ENCODE measurements around the gene RHOJ. TPM values are rescaled to one million over a fixed set of nuclear protein-coding genes. Genes with fewer than 3 reads are reported as not detected.

Gene RHOJ
- total and polyA plus RNA-seq, 10 of the 15 experiments (the other 5 are each of a cell fraction or from before 2014, with no cell fraction given) = not detected

- Histone ChIP-seq H3K27ac (ENCODE audit: control insufficient read depth, insufficient read depth) (no peak overlapping the region), H3K36me3 (ENCODE audit: control insufficient read depth in 2 of 2, insufficient read depth in 2 of 2, low read length in 1 of 2) (no peaks in the 10 kb centered on the region), H3K9me3 (replicated peaks; ENCODE audit: control insufficient read depth, insufficient read depth, low read length) (no peaks in the 10 kb centered on the region), H3K4me3 (no peak overlapping the region), H3K4me1 (ENCODE audit: control insufficient read depth, insufficient read depth, low read length) (no peaks in the 10 kb centered on the region), H3K4me2 (ENCODE audit: control insufficient read depth, insufficient read depth) (no peak overlapping the region), H3K27me3 (replicated peaks in 1 of 2; ENCODE audit: control insufficient read depth in 2 of 2, insufficient read depth in 2 of 2, low read length in 1 of 2) (peaks cover 1 to 2% of the 10 kb centered on the region in 2 experiments; a peak in 2 of 4 replicates), H3K9ac (ENCODE audit: control insufficient read depth, insufficient read depth, low read length) (no peak overlapping the region), H4K20me1 (ENCODE audit: control insufficient read depth, insufficient read depth) (no peaks in the 10 kb centered on the region), H2AFZ (ENCODE audit: control insufficient read depth, low read depth, low read length) (no peak overlapping the region), H3K79me2 (ENCODE audit: control insufficient read depth, insufficient read depth, low read length) (no peaks in the 10 kb centered on the region)
- ChIA-PET CTCF (interaction anchor here (1.2 kb wide), 1 partner anchor 9 kb away, joined by 3 read pairs; no protein-coding TSS in a partner anchor), POLR2A (no interaction called here), RAD21 (ENCODE audit: unreplicated experiment) (no interaction called here), SMC1A (ENCODE audit: uncharacterized antibody, unreplicated experiment) (no interaction called here)
- intact Hi-C loops (cut with micrococcal nuclease; ENCODE audit: unreplicated experiment) = no loop called here
- BruUV-seq (replicated peaks) = no TSS peak
- DNase-seq (ENCODE audit: low read depth, low spot score) (no peak), ATAC-seq (no peak), FAIRE-seq (no peak)
- in situ Hi-C loops (cut with MboI) = no loop called here
- TF ChIP-seq HDGF (IDR thresholded peaks at IDR 0.05) (no peak), BCL3 (IDR thresholded peaks at IDR 0.05; ENCODE audit: borderline replicate concordance, insufficient read depth, low read depth, low read length, poor library complexity, severe bottlenecking) (no peak), EP300 (IDR thresholded peaks at IDR 0.05; ENCODE audit: borderline replicate concordance in 1 of 2, control insufficient read depth in 1 of 2, low read depth in 2 of 2, low read length in 2 of 2) (no peak), EGR1 (IDR thresholded peaks at IDR 0.05; ENCODE audit: borderline replicate concordance in 1 of 2, low read depth in 2 of 2, low read length in 2 of 2) (no peak)
- WGBS (ENCODE audit: insufficient coverage, insufficient replicate concordance, low lambda C conversion rate, missing lambda C conversion rate) = 0% methylated on average over 3 of the region's 3 CpGs
Measured at GRCh38 chr14:63267171-63267570, 62.9 kb downstream of the RHOJ start.

GRCh38 chr14:63268771-63269170 is 64.5 kb downstream of the RHOJ start:
- Histone ChIP-seq H3K27me3 (replicated peaks in 1 of 2; ENCODE audit: control insufficient read depth in 2 of 2, insufficient read depth in 2 of 2, low read length in 1 of 2) (peaks cover 2 to 4% of the 10 kb centered on the region in 2 experiments; a peak in 3 of 4 replicates), H4K20me1 (ENCODE audit: control insufficient read depth, insufficient read depth) (no peaks in the 10 kb centered on the region), H3K9ac (ENCODE audit: control insufficient read depth, insufficient read depth, low read length) (no peak overlapping the region), H3K27ac (ENCODE audit: control insufficient read depth, insufficient read depth) (no peak overlapping the region), H3K79me2 (ENCODE audit: control insufficient read depth, insufficient read depth, low read length) (no peaks in the 10 kb centered on the region), H3K4me1 (ENCODE audit: control insufficient read depth, insufficient read depth, low read length) (no peaks in the 10 kb centered on the region), H3K9me3 (replicated peaks; ENCODE audit: control insufficient read depth, insufficient read depth, low read length) (no peaks in the 10 kb centered on the region), H2AFZ (ENCODE audit: control insufficient read depth, low read depth, low read length) (no peak overlapping the region), H3K4me2 (ENCODE audit: control insufficient read depth, insufficient read depth) (no peak overlapping the region), H3K36me3 (ENCODE audit: control insufficient read depth in 2 of 2, insufficient read depth in 2 of 2, low read length in 1 of 2) (no peaks in the 10 kb centered on the region), H3K4me3 (no peak overlapping the region)
- ATAC-seq (no peak), DNase-seq (ENCODE audit: low read depth, low spot score) (no peak), FAIRE-seq (no peak)
- intact Hi-C loops (cut with micrococcal nuclease; ENCODE audit: unreplicated experiment) (no loop called here), in situ Hi-C loops (cut with MboI) (no loop called here)
- no peak for TF ChIP-seq NFYA (IDR thresholded peaks at IDR 0.05; ENCODE audit: borderline replicate concordance, low read depth, low read length)
- TF ChIP-seq PML (IDR thresholded peaks at IDR 0.05; ENCODE audit: low read length) = no peak
- TF ChIP-seq IKZF1 (conservative IDR thresholded peaks at IDR 0.05) = no peak
- no peak for TF ChIP-seq NR2F1 (conservative IDR thresholded peaks at IDR 0.05)
- TF ChIP-seq POLR2A (IDR thresholded peaks at IDR 0.05; ENCODE audit: low read depth, low read length) = no peak
- TF ChIP-seq CREM (IDR thresholded peaks at IDR 0.05; ENCODE audit: low read depth) = no peak
- CTCF ChIA-PET = no interaction called here
- 43% methylated on average over 5 of the region's 5 CpGs for WGBS (ENCODE audit: insufficient coverage, insufficient replicate concordance, low lambda C conversion rate, missing lambda C conversion rate)
- RAD21 ChIA-PET (ENCODE audit: unreplicated experiment) = no interaction called here
- POLR2A ChIA-PET = no interaction called here
- SMC1A ChIA-PET (ENCODE audit: uncharacterized antibody, unreplicated experiment) = no interaction called here
- no TSS peak for BruUV-seq (replicated peaks)
